GM12878 (cell line): ENCODE data around the gene TRIM54. TPM values are rescaled to one million over a fixed set of nuclear protein-coding genes. Genes with fewer than 3 reads are reported as not detected.

Experiments used
- ATAC-seq: fragments of 200-7000 bp; cut with Tn5 transposase; 3 replicates; pipeline ENCODE4 v1.9.1; 2020; ENCODE audit warnings: mild to moderate bottlenecking, moderate library complexity
- BruUV-seq: library from RNA; stranded (reverse); fragments of 400-500 nt; replicated peaks from 2 replicates; lab custom pipeline; 2021; lab: Mats Ljungman, UMichigan
- CTCF ChIA-PET: fragments of 300-600 bp; sonication (Branson Sonifier 250); formaldehyde crosslinking; extraction: SDS; loops from one replicate; lab custom pipeline; 2021; ENCODE audit warnings: inconsistent platforms; lab: Yijun Ruan, JAX
- POLR2A ChIA-PET: fragments of 350-600 bp; formaldehyde crosslinking; extraction: SDS; loops from one replicate; lab custom pipeline; 2021; ENCODE audit warnings: inconsistent platforms; lab: Charles Lee
- RAD21 ChIA-PET: fragments of 300-600 bp; sonication (Branson Sonifier 250); formaldehyde crosslinking; loops from one replicate; lab custom pipeline; 2023; ENCODE audit warnings: antibody characterized with exemption; ENCODE audit not compliant: unreplicated experiment; lab: Charles Lee
- SMC1A ChIA-PET: fragments of 300-600 bp; sonication (Branson Sonifier 250); formaldehyde crosslinking; loops from one replicate; lab custom pipeline; 2023; ENCODE audit not compliant: unreplicated experiment, uncharacterized antibody; lab: Charles Lee
- DNase-seq: peaks from one replicate; pipeline ENCODE4 v3.0.0-alpha.2; 2011; ENCODE audit warnings: low read depth, low spot score
- FAIRE-seq: peaks from 3 replicates; lab custom pipeline; 2011; peaks lifted over from hg19 to GRCh38; lab: Jason Lieb, UNC
- H2AFZ ChIP-seq: 2 replicates; pipeline ENCODE4 v1.6.0; 2011; ENCODE audit warnings: low read depth, low read length, control low read depth; ENCODE audit not compliant: control insufficient read depth
- H3K27ac ChIP-seq: 2 replicates; pipeline ENCODE4 v1.5.1; 2011; ENCODE audit warnings: control low read depth; ENCODE audit not compliant: control insufficient read depth, insufficient read depth
- H3K27me3 ChIP-seq, 2 experiments: replicated peaks in 1 of 2; 2 replicates each; pipeline versions ENCODE4 v1.6.0 to v1.6.1; 2011; ENCODE audit warnings: low read length in 1 of 2; ENCODE audit not compliant: control insufficient read depth in 2 of 2, insufficient read depth in 2 of 2
- H3K36me3 ChIP-seq, 2 experiments: 2 replicates each; pipeline ENCODE4 v1.5.1; 2011; ENCODE audit warnings: low read length in 1 of 2; ENCODE audit not compliant: control insufficient read depth in 2 of 2, insufficient read depth in 2 of 2
- H3K4me1 ChIP-seq: 2 replicates; pipeline ENCODE4 v1.6.1; 2011; ENCODE audit warnings: mild to moderate bottlenecking, low read length, moderate library complexity, mixed read lengths; ENCODE audit not compliant: control insufficient read depth, insufficient read depth
- H3K4me2 ChIP-seq: 2 replicates; pipeline ENCODE4 v1.6.0; 2011; ENCODE audit warnings: control low read depth; ENCODE audit not compliant: control insufficient read depth, insufficient read depth
- H3K4me3 ChIP-seq: fragments of 200-600 bp; sonication (generic); 2 replicates; pipeline ENCODE4 v1.5.1; 2016
- H3K79me2 ChIP-seq: 2 replicates; pipeline ENCODE4 v1.6.0; 2011; ENCODE audit warnings: low read length; ENCODE audit not compliant: control insufficient read depth, insufficient read depth
- H3K9ac ChIP-seq: 2 replicates; pipeline ENCODE4 v1.8.0; 2011; ENCODE audit warnings: low read length, control low read depth, mixed read lengths; ENCODE audit not compliant: control insufficient read depth, insufficient read depth
- H3K9me3 ChIP-seq: replicated peaks from 3 replicates; pipeline ENCODE4 v1.5.1; 2011; ENCODE audit warnings: mild to moderate bottlenecking, low read length; ENCODE audit not compliant: control insufficient read depth, insufficient read depth
- H4K20me1 ChIP-seq: 2 replicates; pipeline ENCODE4 v1.6.0; 2011; ENCODE audit not compliant: control insufficient read depth, insufficient read depth
- BCL11A ChIP-seq: IDR thresholded peaks from 2 replicates; pipeline ENCODE4 v1.6.1; 2011; ENCODE audit warnings: low read depth, low read length
- CBX5 ChIP-seq: sonication (generic); IDR thresholded peaks from 2 replicates; pipeline ENCODE4 v1.6.1; 2016; ENCODE audit warnings: low read depth, moderate library complexity, mild to moderate bottlenecking, inconsistent platforms
- CHD2 ChIP-seq: IDR thresholded peaks from 2 replicates; pipeline ENCODE4 v1.6.1; 2011; ENCODE audit warnings: low read depth, low read length, improper control_type of control experiment, borderline replicate concordance
- E2F8 ChIP-seq: fragments of 450-650 bp; IDR thresholded peaks from 2 replicates; pipeline ENCODE4 v1.6.1; 2018; ENCODE audit warnings: mild to moderate bottlenecking, low read depth, moderate library complexity; ENCODE audit not compliant: partially characterized antibody
- EZH2 ChIP-seq: IDR thresholded peaks from 2 replicates; pipeline ENCODE4 v1.6.1; 2012; ENCODE audit warnings: low read depth, mild to moderate bottlenecking, control low read depth, inconsistent platforms, low read length, borderline replicate concordance; ENCODE audit not compliant: control insufficient read depth
- GABPA ChIP-seq: IDR thresholded peaks from 2 replicates; pipeline ENCODE4 v1.6.1; 2014; ENCODE audit warnings: antibody characterized with exemption, low read depth, mild to moderate bottlenecking, inconsistent platforms
- IRF4 ChIP-seq: IDR thresholded peaks from 2 replicates; pipeline ENCODE4 v1.6.1; 2011; ENCODE audit warnings: low read depth, low read length
- KAT2A ChIP-seq: conservative IDR thresholded peaks from 2 replicates; pipeline ENCODE4 v1.6.1; 2011; ENCODE audit warnings: low read depth, low read length; ENCODE audit not compliant: control insufficient read depth
- KDM1A ChIP-seq: fragments of 200-600 bp; sonication (generic); IDR thresholded peaks from 2 replicates; pipeline ENCODE4 v1.6.1; 2016; ENCODE audit warnings: borderline replicate concordance
- MYB ChIP-seq: fragments of 150-350 bp; IDR thresholded peaks from 2 replicates; pipeline ENCODE4 v1.6.1; 2014; ENCODE audit warnings: mild to moderate bottlenecking, low read depth, low read length, borderline replicate concordance
- NFYB ChIP-seq: IDR thresholded peaks from 2 replicates; pipeline ENCODE4 v1.6.1; 2011; ENCODE audit warnings: low read depth, mild to moderate bottlenecking, low read length, improper control_type of control experiment, moderate library complexity; ENCODE audit not compliant: insufficient read depth
- NR2F1 ChIP-seq: fragments of 450-650 bp; conservative IDR thresholded peaks from 2 replicates; pipeline ENCODE4 v1.6.1; 2017; ENCODE audit warnings: mild to moderate bottlenecking
- POU2F2 ChIP-seq: IDR thresholded peaks from 3 replicates; pipeline ENCODE4 v1.6.1; 2011; ENCODE audit warnings: low read depth, mild to moderate bottlenecking, low read length, borderline replicate concordance
- RB1 ChIP-seq: fragments of 450-650 bp; formaldehyde crosslinking; IDR thresholded peaks from 2 replicates; pipeline ENCODE4 v1.6.1; 2017; ENCODE audit warnings: mild to moderate bottlenecking, borderline replicate concordance
- SIN3A ChIP-seq: IDR thresholded peaks from 2 replicates; pipeline ENCODE4 v1.6.1; 2012; ENCODE audit warnings: low read depth, low read length, improper control_type of control experiment
- SMC3 ChIP-seq: IDR thresholded peaks from 2 replicates; pipeline ENCODE4 v1.6.1; 2011; ENCODE audit warnings: low read length, improper control_type of control experiment, borderline replicate concordance
- SPI1 ChIP-seq: IDR thresholded peaks from 2 replicates; pipeline ENCODE4 v1.6.1; 2011; ENCODE audit warnings: low read depth, mild to moderate bottlenecking, low read length, moderate library complexity, borderline replicate concordance; ENCODE audit not compliant: insufficient read depth
- SREBF2 ChIP-seq: IDR thresholded peaks from 2 replicates; pipeline ENCODE4 v1.6.1; 2012; ENCODE audit warnings: mild to moderate bottlenecking, low read length
- STAT3 ChIP-seq: IDR thresholded peaks from 2 replicates; pipeline ENCODE4 v1.6.1; 2011; ENCODE audit warnings: low read depth, low read length, improper control_type of control experiment
- SUPT20H ChIP-seq: IDR thresholded peaks from 2 replicates; pipeline ENCODE4 v1.6.1; 2011; ENCODE audit warnings: low read depth, mild to moderate bottlenecking, low read length, moderate library complexity, borderline replicate concordance; ENCODE audit not compliant: control insufficient read depth
- ZNF384 ChIP-seq: IDR thresholded peaks from 2 replicates; pipeline ENCODE4 v1.6.1; 2012; ENCODE audit warnings: low read depth, mild to moderate bottlenecking, low read length, improper control_type of control experiment, borderline replicate concordance
- WGBS: methylation state at CpG from one replicate; pipeline ENCODE4 v1.1.6; 2016; ENCODE audit warnings: low lambda C conversion rate; ENCODE audit not compliant: insufficient replicate concordance, insufficient coverage; ENCODE audit errors: missing lambda C conversion rate; 5-methylcytosine and 5-hydroxymethylcytosine counted together
- in situ Hi-C: fragments of 300-500 bp; cut with MboI; formaldehyde crosslinking; loops from 9 replicates; pipeline ENCODE4 v1.14.3; 2018; ENCODE audit warnings: mixed read lengths
- intact Hi-C: fragments of 100-400 bp; cut with micrococcal nuclease; formaldehyde crosslinking; loops from one replicate; pipeline ENCODE4 v1.14.2; 2022; ENCODE audit not compliant: unreplicated experiment
- polyA plus RNA-seq, 11 experiments: library from polyadenylated mRNA; depleted of rRNA in 4 of 11; unstranded in 6 of 11; stranded (reverse) in 5 of 11; fragments of >200 nt; fragmentation: Nextera tagmentation in 4 of 11; fragmentation: Illumina TruSeq in 1 of 11; extraction: Ambion mirVana in 4 of 11; extraction: Trizol in 1 of 11; gene quantifications; 1 replicate in 1 of 11; 2 replicates in 10 of 11; pipeline versions ENCODE4 v1.2.1 to v1.2.3, GENCODE V29; 2011 to 2016; ENCODE audit warnings: inconsistent platforms in 2 of 11, missing spikeins in 2 of 11, low read depth in 1 of 11
- total RNA-seq, 4 experiments: library from RNA; depleted of rRNA in 3 of 4; stranded (reverse); fragments of >200 nt in 3 of 4; fragmentation: Illumina TruSeq in 1 of 4; extraction: Trizol in 1 of 4; gene quantifications; 2 replicates each; pipeline versions ENCODE4 v1.2.1 to v1.2.3, GENCODE V29; 2013 to 2021

The TRIM54 gene
- total and polyA plus RNA-seq, 10 of the 15 experiments (the other 5 are each of a cell fraction or from before 2014, with no cell fraction given), result 0.03 to 0.08 TPM; not detected in 8

- Histone ChIP-seq H3K27ac (peak within 1 kb of the TSS; percentile 96), H2AFZ (peak within 1 kb of the TSS; percentile 98), H3K4me3 (peak within 1 kb of the TSS; percentile 97), H3K9me3 (no peaks in the 10 kb centered on the region), H3K79me2 (peaks cover 62% of the 10 kb centered on the region), H3K9ac (peak within 1 kb of the TSS; percentile 99), H3K4me1 (no peaks in the 10 kb centered on the region; the same call in 1 of the 2 replicates), H3K36me3 (no peaks in the 10 kb centered on the region), H4K20me1 (no peaks in the 10 kb centered on the region), H3K4me2 (peak within 1 kb of the TSS; percentile 51), H3K27me3 (no peaks in the 10 kb centered on the region)
- WGBS, result under 1% methylated on average over 63 of the region's 67 CpGs
- POLR2A ChIA-PET, result interaction anchor here (0.7 to 2.8 kb wide), 6 partner anchors 13 to 72 kb away, joined by 3 to 10 read pairs (median 6); partner anchors contain the start of genes EIF2B4, NRBP1 and ZNF513
- FAIRE-seq (peak; percentile 56), ATAC-seq (peak; percentile 91), DNase-seq (peak; percentile 88)
- RAD21 ChIA-PET, result interaction anchor here (0.7 kb wide), 1 partner anchor 23 kb away, joined by 3 read pairs; no protein-coding TSS in a partner anchor
- CTCF ChIA-PET, result interaction anchor here (0.9 to 1.5 kb wide), 6 partner anchors 13 to 327 kb away, joined by 3 to 8 read pairs (median 5); no protein-coding TSS in a partner anchor
- intact Hi-C loops (loop anchor here (1.0 to 10.0 kb wide), 2 partner anchors 14 to 142 kb away; partner anchors contain the start of genes ATRAID, CAD, EIF2B4 and SLC5A6), in situ Hi-C loops (no loop called here)
- TSS peak; percentile 70 for BruUV-seq
- SMC1A ChIA-PET, result interaction anchor here (1.0 to 2.1 kb wide), 3 partner anchors 9 to 34 kb away, joined by 3 to 11 read pairs (median 5); partner anchors contain the start of gene MPV17
- no peak for TF ChIP-seq KAT2A
- TF ChIP-seq RB1, result no peak; the same call in 1 of the 2 replicates
- TF ChIP-seq STAT3, result no peak
- 0 out of 2 replicates have a peak, but pooled peaks have one; percentile 20 for TF ChIP-seq NFYB
- TF ChIP-seq NR2F1, result peak; percentile 68
- no peak for TF ChIP-seq ZNF384
- TF ChIP-seq BCL11A, result no peak
- TF ChIP-seq MYB, result no peak
- peak; percentile 80 for TF ChIP-seq CHD2
- no peak for TF ChIP-seq KDM1A
- TF ChIP-seq GABPA, result peak; percentile 77
- 0 out of 3 replicates have a peak, but pooled peaks have one; percentile 12 for TF ChIP-seq POU2F2
- TF ChIP-seq SREBF2, result no peak
- TF ChIP-seq SPI1, result no peak
- TF ChIP-seq EZH2, result no peak
- TF ChIP-seq SIN3A, result peak; percentile 94
- peak; percentile 77 for TF ChIP-seq E2F8
- TF ChIP-seq SMC3, result no peak
- TF ChIP-seq CBX5, result no peak
- TF ChIP-seq IRF4, result no peak
- TF ChIP-seq SUPT20H, result no peak
Measured at GRCh38 chr2:27356382-27357181, 74.4 kb downstream of the TRIM54 start, which contains the start of gene GTF3C2. GTF3C2 (minus strand) TSS chr2:27356764; CDS start chr2:27343554, 13,210 bp downstream.
